ENCODE results near the gene DNAJC3.
"Not testable (repeated sequence)": the region's sequence is repeated elsewhere in the genome, so short reads cannot be mapped to it uniquely, and the experiment has no call there.

DNAJC3 gene

GRCh38 chr13:95752677-95753076 is 75.7 kb downstream of the DNAJC3 start:
- no peaks in the 10 kb centered on the region for H3K27me3 Mint-ChIP-seq
- H3K4me3 Mint-ChIP-seq = no peak overlapping the region
- peaks cover 8% of the 10 kb centered on the region for H3K4me1 Mint-ChIP-seq (ENCODE audit: low read depth)
- no peaks in the 10 kb centered on the region for H3K9me3 Mint-ChIP-seq
- no peak for DNase-seq
- H3K36me3 Mint-ChIP-seq (ENCODE audit: low read depth) = peaks cover 12% of the 10 kb centered on the region
- no peak overlapping the region for H3K27ac Mint-ChIP-seq

DNA sequence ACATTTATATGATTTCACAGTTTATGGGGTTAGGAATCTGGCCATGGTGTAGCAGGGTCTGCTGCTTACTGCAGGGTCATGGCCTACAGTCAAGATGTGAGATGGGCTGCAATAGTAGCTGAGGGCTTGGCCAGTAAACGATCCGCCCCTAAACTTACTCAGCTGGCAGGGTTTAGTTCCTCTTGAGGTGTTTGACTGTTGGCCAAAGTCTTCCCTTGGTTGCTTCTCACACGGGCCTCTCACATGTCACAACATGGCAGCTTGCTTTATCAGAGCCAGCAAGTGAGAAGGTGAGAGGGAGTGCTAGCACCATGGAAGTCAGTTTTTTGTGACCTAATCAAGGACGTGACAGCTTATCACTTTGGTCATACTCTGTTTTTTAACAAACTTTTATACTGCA is 77.1 kb downstream of the DNAJC3 start:
- Mint-ChIP-seq H3K27me3 (no peaks in the 10 kb centered on the region), H3K27ac (no peak overlapping the region), H3K4me1 (ENCODE audit: low read depth) (peaks cover 8% of the 10 kb centered on the region), H3K36me3 (ENCODE audit: low read depth) (peaks cover 21% of the 10 kb centered on the region), H3K9me3 (no peaks in the 10 kb centered on the region), H3K4me3 (no peak overlapping the region)
- DNase-seq = no peak

DNA sequence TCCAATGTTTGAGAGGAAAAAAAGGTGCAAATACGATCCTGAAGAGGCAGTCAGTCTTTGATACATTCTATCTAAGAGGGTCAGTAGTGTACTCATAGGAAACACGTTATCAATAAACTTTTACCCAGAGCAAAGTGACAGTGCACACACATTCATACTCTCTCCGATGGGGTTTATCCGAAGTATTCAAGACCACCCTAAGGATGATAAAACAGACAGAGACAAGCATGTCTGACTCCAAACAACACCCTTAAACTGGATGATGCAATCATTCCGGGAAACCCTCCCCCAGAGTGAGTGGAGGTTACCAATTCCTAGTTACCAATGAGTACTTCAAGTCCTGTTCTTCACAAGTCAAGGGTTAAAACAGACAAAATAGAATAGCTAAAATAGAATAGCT is 79.1 kb downstream of the DNAJC3 start:
- H3K4me1 Mint-ChIP-seq (ENCODE audit: low read depth) = peaks cover 8% of the 10 kb centered on the region
- H3K27ac Mint-ChIP-seq = peak overlapping the region; percentile 48
- H3K27me3 Mint-ChIP-seq = no peaks in the 10 kb centered on the region
- H3K9me3 Mint-ChIP-seq = no peaks in the 10 kb centered on the region
- peaks cover 36% of the 10 kb centered on the region for H3K36me3 Mint-ChIP-seq (ENCODE audit: low read depth)
- H3K4me3 Mint-ChIP-seq = no peak overlapping the region
- DNase-seq = no peak

GRCh38 chr13:95762626-95763025 is 85.7 kb downstream of the DNAJC3 start:
- H3K27ac Mint-ChIP-seq; H3K4me3 Mint-ChIP-seq; H3K4me1 Mint-ChIP-seq (ENCODE audit: low read depth); H3K27me3 Mint-ChIP-seq; DNase-seq; H3K9me3 Mint-ChIP-seq: not testable (repeated sequence)
- H3K36me3 Mint-ChIP-seq (ENCODE audit: low read depth) = peaks cover 78% of the 10 kb centered on the region

DNA sequence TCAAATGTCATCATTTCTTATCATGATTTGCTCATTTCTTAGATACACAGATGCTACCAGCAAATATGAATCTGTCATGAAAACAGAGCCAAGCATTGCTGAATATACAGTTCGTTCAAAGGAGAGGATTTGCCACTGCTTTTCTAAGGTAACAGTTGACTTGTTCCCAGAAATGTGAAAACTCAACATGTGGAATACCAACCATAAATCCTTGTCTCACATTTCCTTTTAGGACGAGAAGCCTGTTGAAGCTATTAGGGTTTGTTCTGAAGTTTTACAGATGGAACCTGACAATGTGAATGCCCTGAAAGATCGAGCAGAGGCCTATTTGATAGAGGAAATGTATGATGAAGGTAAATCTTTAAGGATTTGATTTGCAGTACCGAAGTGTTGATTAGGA is 86.7 kb downstream of the DNAJC3 start:
- Mint-ChIP-seq H3K4me3 (no peak overlapping the region), H3K36me3 (ENCODE audit: low read depth) (peaks cover 78% of the 10 kb centered on the region), H3K9me3 (no peaks in the 10 kb centered on the region), H3K27me3 (no peaks in the 10 kb centered on the region), H3K4me1 (ENCODE audit: low read depth) (no peaks in the 10 kb centered on the region), H3K27ac (no peak overlapping the region)
- no peak for DNase-seq

DNA sequence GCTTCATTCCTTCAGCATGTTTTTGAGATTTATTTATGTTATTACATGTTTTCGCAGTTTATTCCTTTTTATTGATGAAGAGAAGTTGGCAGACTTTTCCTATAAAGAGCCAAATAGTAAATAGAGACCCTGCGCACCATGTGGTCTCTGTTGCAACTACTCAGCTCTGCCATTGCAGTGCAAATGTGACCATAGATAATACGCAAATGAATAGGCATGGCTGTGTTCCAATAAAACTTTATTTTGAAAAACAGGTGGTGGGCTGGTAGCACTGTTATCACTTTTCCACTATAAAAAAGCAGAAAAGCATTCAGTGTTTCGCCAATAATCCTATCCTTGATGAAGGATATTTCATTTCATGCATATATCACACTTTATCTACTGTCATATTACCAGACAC is 95.0 kb downstream of the DNAJC3 start:
- H3K27ac Mint-ChIP-seq = no peak overlapping the region
- DNase-seq = no peak
- peaks cover 75% of the 10 kb centered on the region for H3K36me3 Mint-ChIP-seq (ENCODE audit: low read depth)
- no peak overlapping the region for H3K4me3 Mint-ChIP-seq
- H3K9me3 Mint-ChIP-seq = no peaks in the 10 kb centered on the region
- H3K4me1 Mint-ChIP-seq (ENCODE audit: low read depth) = peaks cover 11% of the 10 kb centered on the region
- no peaks in the 10 kb centered on the region for H3K27me3 Mint-ChIP-seq

GRCh38 chr13:95779522-95779921 is 102.6 kb downstream of the DNAJC3 start:
- H3K9me3 Mint-ChIP-seq = no peaks in the 10 kb centered on the region
- no peak overlapping the region for H3K27ac Mint-ChIP-seq
- no peaks in the 10 kb centered on the region for H3K4me1 Mint-ChIP-seq (ENCODE audit: low read depth)
- H3K36me3 Mint-ChIP-seq (ENCODE audit: low read depth) = peaks cover 33% of the 10 kb centered on the region
- no peak for DNase-seq
- no peaks in the 10 kb centered on the region for H3K27me3 Mint-ChIP-seq
- no peak overlapping the region for H3K4me3 Mint-ChIP-seq

- Mint-ChIP-seq H3K36me3 (ENCODE audit: low read depth) (peaks cover 35% of the 10 kb centered on the region), H3K4me1 (ENCODE audit: low read depth) (no peaks in the 10 kb centered on the region), H3K4me3 (no peak overlapping the region), H3K9me3 (no peaks in the 10 kb centered on the region), H3K27ac (no peak overlapping the region), H3K27me3 (no peaks in the 10 kb centered on the region)
- DNase-seq = no peak
Measured at GRCh38 chr13:95781016-95781415, 104.1 kb downstream of the DNAJC3 start.

GRCh38 chr13:95781940-95782339 is 105.0 kb downstream of the DNAJC3 start:
- DNase-seq; H3K27me3 Mint-ChIP-seq; H3K4me1 Mint-ChIP-seq (ENCODE audit: low read depth); H3K4me3 Mint-ChIP-seq; H3K27ac Mint-ChIP-seq; H3K9me3 Mint-ChIP-seq: not testable (repeated sequence)
- peaks cover 35% of the 10 kb centered on the region for H3K36me3 Mint-ChIP-seq (ENCODE audit: low read depth)

DNA sequence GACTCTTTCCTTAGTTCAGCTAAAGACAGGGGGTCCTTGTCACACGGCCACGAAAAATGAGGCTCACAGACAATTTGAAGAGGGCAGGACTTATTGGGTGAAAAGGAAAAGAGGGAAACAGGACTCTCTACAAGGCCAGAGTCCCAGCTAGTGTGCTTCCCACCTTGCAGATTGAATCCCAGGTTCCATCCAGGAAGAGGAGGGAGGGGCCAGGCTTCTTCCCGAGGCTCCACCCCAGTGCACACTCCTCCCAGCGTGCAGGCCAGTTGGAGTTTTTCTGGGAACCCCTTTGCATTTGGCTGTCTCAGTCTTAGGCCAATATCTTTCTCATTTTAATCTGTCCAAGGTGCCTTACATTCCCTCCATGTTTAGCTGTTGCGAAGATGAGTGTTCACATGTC is 106.8 kb downstream of the DNAJC3 start:
- Mint-ChIP-seq H3K4me3 (no peak overlapping the region), H3K36me3 (ENCODE audit: low read depth) (peaks cover 37% of the 10 kb centered on the region), H3K27me3 (no peaks in the 10 kb centered on the region), H3K4me1 (ENCODE audit: low read depth) (no peaks in the 10 kb centered on the region), H3K27ac (no peak overlapping the region), H3K9me3 (no peaks in the 10 kb centered on the region)
- DNase-seq = no peak

DNA sequence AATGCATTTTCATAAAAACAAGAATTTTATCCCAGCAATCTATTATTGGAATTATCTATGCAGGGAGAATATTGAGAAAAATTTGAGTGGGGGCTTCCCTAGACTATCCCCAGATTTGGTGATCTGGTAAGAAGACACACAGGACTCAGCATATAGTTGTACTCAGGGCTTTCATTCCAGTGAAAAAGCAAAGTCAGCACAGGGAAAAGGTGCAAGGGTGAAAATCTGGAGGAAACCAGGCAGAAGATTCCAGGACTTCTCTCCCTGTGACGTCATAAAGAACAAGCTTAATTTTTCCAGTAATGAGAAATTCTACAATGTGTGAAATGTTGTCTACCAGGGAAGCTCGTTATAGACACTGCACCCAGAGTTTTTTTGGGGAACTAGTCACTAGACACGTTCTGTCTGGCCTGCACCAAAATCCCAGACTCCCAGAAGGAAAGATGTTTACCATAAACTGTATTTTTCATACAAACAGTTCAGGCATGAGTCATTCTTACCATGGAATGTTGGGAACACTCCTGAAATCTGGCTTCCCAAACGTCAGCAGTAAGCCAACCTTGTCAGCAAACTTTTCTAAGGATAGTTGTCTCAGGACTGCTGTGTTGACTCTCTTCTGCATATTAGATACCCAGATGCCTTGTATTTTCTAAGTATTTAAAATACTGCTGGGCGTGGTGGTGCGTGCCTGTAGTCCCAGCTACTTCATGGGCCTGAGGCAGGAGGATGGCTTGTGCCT is 107.4 kb downstream of the DNAJC3 start:
- no peak for DNase-seq
- no peaks in the 10 kb centered on the region for H3K27me3 Mint-ChIP-seq

DNA sequence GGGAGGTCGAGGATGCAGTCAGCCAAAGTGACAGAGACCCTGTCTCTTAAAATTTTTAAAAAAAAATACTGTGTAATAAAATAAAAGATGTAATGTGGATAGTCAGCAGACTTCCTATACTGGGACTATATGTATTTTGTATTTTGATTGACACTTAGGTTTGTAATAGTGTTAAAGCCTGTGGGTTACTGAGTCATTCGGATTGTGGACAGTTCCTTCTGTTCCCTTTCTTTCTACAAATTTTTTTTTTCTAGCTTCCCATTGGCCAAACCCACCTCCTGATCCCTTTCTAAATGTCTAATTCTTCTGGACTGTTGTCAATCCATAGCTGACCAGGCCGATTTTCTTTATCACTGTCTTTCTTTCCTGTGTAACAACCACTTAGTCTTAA is 108.0 kb downstream of the DNAJC3 start:
- H3K4me3 Mint-ChIP-seq = no peak overlapping the region
- H3K27ac Mint-ChIP-seq = no peak overlapping the region
- peaks cover 48% of the 10 kb centered on the region for H3K36me3 Mint-ChIP-seq (ENCODE audit: low read depth)
- H3K27me3 Mint-ChIP-seq = no peaks in the 10 kb centered on the region
- DNase-seq = no peak
- H3K9me3 Mint-ChIP-seq = no peaks in the 10 kb centered on the region
- no peaks in the 10 kb centered on the region for H3K4me1 Mint-ChIP-seq (ENCODE audit: low read depth)

More for the DNA sequence above, 107.4 kb downstream of the DNAJC3 start:
- H3K4me1 Mint-ChIP-seq (ENCODE audit: low read depth) = no peaks in the 10 kb centered on the region
- H3K36me3 Mint-ChIP-seq (ENCODE audit: low read depth) = peaks cover 43% of the 10 kb centered on the region
- no peak overlapping the region for H3K27ac Mint-ChIP-seq
- no peak overlapping the region for H3K4me3 Mint-ChIP-seq
- no peaks in the 10 kb centered on the region for H3K9me3 Mint-ChIP-seq

GRCh38 chr13:95787356-95788099 is 110.6 kb downstream of the DNAJC3 start:
- no peaks in the 10 kb centered on the region for H3K9me3 Mint-ChIP-seq
- DNase-seq = no peak
- no peak overlapping the region for H3K4me3 Mint-ChIP-seq
- H3K4me1 Mint-ChIP-seq (ENCODE audit: low read depth) = no peaks in the 10 kb centered on the region
- no peak overlapping the region for H3K27ac Mint-ChIP-seq
- H3K36me3 Mint-ChIP-seq (ENCODE audit: low read depth) = peaks cover 73% of the 10 kb centered on the region
- H3K27me3 Mint-ChIP-seq = no peaks in the 10 kb centered on the region

- Mint-ChIP-seq H3K9me3 (no peaks in the 10 kb centered on the region), H3K36me3 (ENCODE audit: low read depth) (peaks cover 79% of the 10 kb centered on the region), H3K4me1 (ENCODE audit: low read depth) (no peaks in the 10 kb centered on the region), H3K27me3 (no peaks in the 10 kb centered on the region), H3K27ac (no peak overlapping the region), H3K4me3 (no peak overlapping the region)
- no peak for DNase-seq
Measured at GRCh38 chr13:95788100-95788463, 111.1 kb downstream of the DNAJC3 start.

GRCh38 chr13:95789315-95789714 is 112.4 kb downstream of the DNAJC3 start:
- not testable (repeated sequence) for H3K9me3 Mint-ChIP-seq; DNase-seq; H3K4me1 Mint-ChIP-seq (ENCODE audit: low read depth); H3K27me3 Mint-ChIP-seq; H3K4me3 Mint-ChIP-seq; H3K27ac Mint-ChIP-seq
- peaks cover 90% of the 10 kb centered on the region for H3K36me3 Mint-ChIP-seq (ENCODE audit: low read depth)
